K562 (cell line): Measurements from ENCODE around the gene SYNPO.

Experiments
- FOXK2 ChIP-seq, 2 experiments: fragments of 450-650 bp; IDR thresholded peaks in 1 of 2; conservative IDR thresholded peaks in 1 of 2; 2 replicates each; pipeline ENCODE4 v1.6.1; 2016; ENCODE audit warnings: low read depth in 2 of 2, mild to moderate bottlenecking in 1 of 2
- NFXL1 ChIP-seq: fragments of 450-650 bp; formaldehyde crosslinking; IDR thresholded peaks from 2 replicates; pipeline ENCODE4 v1.4.0; 2021; ENCODE audit warnings: mild to moderate bottlenecking
- NRF1 ChIP-seq, 2 experiments: fragments of 450-650 bp; IDR thresholded peaks in 1 of 2; conservative IDR thresholded peaks in 1 of 2; 2 replicates each; pipeline ENCODE4 v1.6.1; 2014; ENCODE audit warnings: mild to moderate bottlenecking in 2 of 2
- POLR2AphosphoS5 ChIP-seq: IDR thresholded peaks from 2 replicates; pipeline ENCODE4 v1.6.1; 2011; ENCODE audit warnings: mild to moderate bottlenecking, low read depth, low read length, moderate library complexity; ENCODE audit not compliant: control insufficient read depth, insufficient read depth
- SIN3A ChIP-seq, 2 experiments: fragments of 150-350 bp in 1 of 2; IDR thresholded peaks; 2 replicates each; pipeline ENCODE4 v1.6.1; 2011 to 2016; ENCODE audit warnings: borderline replicate concordance in 2 of 2, low read depth in 2 of 2, low read length in 2 of 2, mild to moderate bottlenecking in 2 of 2, moderate library complexity in 2 of 2; ENCODE audit not compliant: control insufficient read depth in 1 of 2
- SP1 ChIP-seq: sonication (generic); formaldehyde crosslinking; IDR thresholded peaks from 2 replicates; pipeline ENCODE4 v1.8.1; 2022; ENCODE audit warnings: mild to moderate bottlenecking, missing genetic modification reagents
- SRF ChIP-seq, 2 experiments: fragments of 250-450, 450-650 bp in 1 of 2; sonication (Bioruptor Pico) in 1 of 2; sonication (generic) in 1 of 2; formaldehyde crosslinking; IDR thresholded peaks; 2 replicates each; pipeline versions ENCODE4 v1.5.0 to v1.5.1; 2020 to 2022; ENCODE audit warnings: mild to moderate bottlenecking in 1 of 2, missing genetic modification reagents in 1 of 2
- TCF7L2 ChIP-seq: fragments of 150-350 bp; IDR thresholded peaks from 2 replicates; pipeline ENCODE4 v1.6.1; 2016; ENCODE audit warnings: low read depth, mild to moderate bottlenecking, low read length, moderate library complexity
- ZNF23 ChIP-seq: fragments of 250-450 bp; sonication (Bioruptor Pico); IDR thresholded peaks from 2 replicates; pipeline ENCODE4 v1.4.0; 2020; ENCODE audit warnings: mild to moderate bottlenecking
- TF ChIP-seq, protein P1 (sequence below), 2 experiments: fragments of 450-650 bp in 1 of 2; sonication (generic) in 1 of 2; formaldehyde crosslinking in 1 of 2; IDR thresholded peaks in 1 of 2; conservative IDR thresholded peaks in 1 of 2; 2 replicates each; pipeline versions ENCODE4 v1.6.1 to v1.8.1; 2016 to 2023; ENCODE audit warnings: mild to moderate bottlenecking in 2 of 2, moderate library complexity in 2 of 2, inconsistent platforms in 1 of 2, missing genetic modification reagents in 1 of 2
- TF ChIP-seq, protein P2 (sequence below), 3 experiments: IDR thresholded peaks in 2 of 3; conservative IDR thresholded peaks in 1 of 3; 2 replicates each; pipeline ENCODE4 v1.5.1; 2011 to 2012; ENCODE audit warnings: low read length in 3 of 3, mild to moderate bottlenecking in 3 of 3, control low read depth in 2 of 3, improper control_type of control experiment in 1 of 3, inconsistent platforms in 1 of 3, low read depth in 1 of 3, mixed read lengths in 1 of 3, moderate library complexity in 1 of 3; ENCODE audit not compliant: insufficient read depth in 2 of 3

DNA sequence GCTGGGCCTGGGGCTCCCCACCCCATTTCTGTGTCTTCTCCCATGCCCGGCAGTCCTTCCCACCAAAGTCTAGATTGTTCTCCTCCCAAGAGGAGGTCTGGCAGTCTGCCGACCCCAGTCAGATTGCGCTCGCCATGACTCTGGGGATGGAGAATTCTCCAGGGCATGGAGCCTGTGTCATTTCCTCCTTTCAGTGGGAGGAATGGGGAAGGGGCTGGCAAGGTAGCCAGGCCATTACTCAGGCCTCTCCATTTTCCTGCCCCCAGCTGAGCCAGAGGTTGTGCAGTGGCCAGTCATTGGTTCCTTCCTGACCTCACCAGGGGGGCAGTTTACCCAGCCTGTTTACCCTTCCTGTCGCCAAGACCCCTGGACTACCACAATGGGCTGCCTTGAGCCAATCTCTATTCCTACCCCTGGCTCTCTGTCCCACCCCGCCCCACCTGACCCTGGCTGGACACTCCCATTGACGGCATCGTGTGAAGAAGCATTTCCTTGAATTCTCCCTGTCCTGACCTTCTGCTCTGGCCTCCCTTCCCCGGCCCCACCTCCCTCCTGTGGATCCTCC, 628 bp downstream of the SYNPO start:
- no peak for TF ChIP-seq TCF7L2
- TF ChIP-seq FOXK2 (conservative IDR thresholded peaks at IDR 0.05 in 1 of 2, IDR thresholded peaks at IDR 0.05 in 1 of 2; ENCODE audit: low read depth in 2 of 2) = no peak
- no peak for TF ChIP-seq SIN3A (IDR thresholded peaks at IDR 0.05; ENCODE audit: borderline replicate concordance in 2 of 2, control insufficient read depth in 1 of 2, low read depth in 2 of 2, low read length in 2 of 2)
- no peak for TF ChIP-seq NRF1 (conservative IDR thresholded peaks at IDR 0.05 in 1 of 2, IDR thresholded peaks at IDR 0.05 in 1 of 2)
- no peak for TF ChIP-seq POLR2AphosphoS5
- TF ChIP-seq SRF (CRISPR knock-in tag; IDR thresholded peaks at IDR 0.05) = no peak
- TF ChIP-seq, protein P1, sequence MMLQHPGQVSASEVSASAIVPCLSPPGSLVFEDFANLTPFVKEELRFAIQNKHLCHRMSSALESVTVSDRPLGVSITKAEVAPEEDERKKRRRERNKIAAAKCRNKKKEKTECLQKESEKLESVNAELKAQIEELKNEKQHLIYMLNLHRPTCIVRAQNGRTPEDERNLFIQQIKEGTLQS (IDR thresholded peaks at IDR 0.05) = no peak
- TF ChIP-seq, protein P1 (CRISPR knock-in tag; conservative IDR thresholded peaks at IDR 0.05) = no peak
- TF ChIP-seq, protein P2, sequence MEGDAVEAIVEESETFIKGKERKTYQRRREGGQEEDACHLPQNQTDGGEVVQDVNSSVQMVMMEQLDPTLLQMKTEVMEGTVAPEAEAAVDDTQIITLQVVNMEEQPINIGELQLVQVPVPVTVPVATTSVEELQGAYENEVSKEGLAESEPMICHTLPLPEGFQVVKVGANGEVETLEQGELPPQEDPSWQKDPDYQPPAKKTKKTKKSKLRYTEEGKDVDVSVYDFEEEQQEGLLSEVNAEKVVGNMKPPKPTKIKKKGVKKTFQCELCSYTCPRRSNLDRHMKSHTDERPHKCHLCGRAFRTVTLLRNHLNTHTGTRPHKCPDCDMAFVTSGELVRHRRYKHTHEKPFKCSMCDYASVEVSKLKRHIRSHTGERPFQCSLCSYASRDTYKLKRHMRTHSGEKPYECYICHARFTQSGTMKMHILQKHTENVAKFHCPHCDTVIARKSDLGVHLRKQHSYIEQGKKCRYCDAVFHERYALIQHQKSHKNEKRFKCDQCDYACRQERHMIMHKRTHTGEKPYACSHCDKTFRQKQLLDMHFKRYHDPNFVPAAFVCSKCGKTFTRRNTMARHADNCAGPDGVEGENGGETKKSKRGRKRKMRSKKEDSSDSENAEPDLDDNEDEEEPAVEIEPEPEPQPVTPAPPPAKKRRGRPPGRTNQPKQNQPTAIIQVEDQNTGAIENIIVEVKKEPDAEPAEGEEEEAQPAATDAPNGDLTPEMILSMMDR (IDR thresholded peaks at IDR 0.05 in 2 of 3, conservative IDR thresholded peaks at IDR 0.05 in 1 of 3; ENCODE audit: insufficient read depth in 2 of 3, low read depth in 1 of 3, low read length in 3 of 3) = no peak
- no peak for TF ChIP-seq ZNF23 (CRISPR knock-in tag)
- no peak for TF ChIP-seq NFXL1 (CRISPR knock-in tag)
- no peak for TF ChIP-seq SP1 (CRISPR knock-in tag)
